Left hindlimb (tissue), 1 donor: Measurements from ENCODE around the gene SAP130.

ENCODE experiments used
- DNase-seq: peaks from one replicate; pipeline ENCODE4 v3.0.0-alpha.2; 2018

SAP130 gene

GRCh38 chr2:128024816-128025215 is 3.0 kb downstream of the SAP130 start:
- no peak for DNase-seq

- no peak for DNase-seq
Measured at GRCh38 chr2:128017561-128017960, 10.3 kb downstream of the SAP130 start.

GRCh38 chr2:128016620-128017019 is 11.2 kb downstream of the SAP130 start:
- DNase-seq, result no peak

GRCh38 chr2:128012698-128013097 is 15.2 kb downstream of the SAP130 start:
- DNase-seq, result no peak

- DNase-seq, result no peak
Measured at GRCh38 chr2:128008074-128008672, 19.7 kb downstream of the SAP130 start.

GRCh38 chr2:128004509-128004908 is 23.4 kb downstream of the SAP130 start:
- DNase-seq, result no peak

- DNase-seq, result no peak
Measured at GRCh38 chr2:128003463-128003862, 24.4 kb downstream of the SAP130 start.

- DNase-seq, result no peak
Measured at GRCh38 chr2:127996160-127996559, 31.7 kb downstream of the SAP130 start.

- DNase-seq, result no peak
Measured at GRCh38 chr2:127995725-127996124, 32.1 kb downstream of the SAP130 start.

- no peak for DNase-seq
Measured at GRCh38 chr2:127993659-127994058, 34.2 kb downstream of the SAP130 start.

GRCh38 chr2:127991742-127992141 is 36.1 kb downstream of the SAP130 start:
- no peak for DNase-seq

- DNase-seq, result no peak
Measured at GRCh38 chr2:127986548-127987079, 41.2 kb downstream of the SAP130 start.

- no peak for DNase-seq
Measured at GRCh38 chr2:127985735-127986134, 42.1 kb downstream of the SAP130 start.

- no peak for DNase-seq
Measured at GRCh38 chr2:127985026-127985734, 42.7 kb downstream of the SAP130 start.

- DNase-seq, result no peak
Measured at GRCh38 chr2:127984551-127984950, 43.3 kb downstream of the SAP130 start.

GRCh38 chr2:127969446-127969845 is 58.4 kb downstream of the SAP130 start:
- DNase-seq, result no peak

GRCh38 chr2:127968610-127969339 is 59.1 kb downstream of the SAP130 start:
- no peak for DNase-seq

- no peak for DNase-seq
Measured at GRCh38 chr2:127961729-127962128, 66.1 kb downstream of the SAP130 start.

GRCh38 chr2:127957240-127957639 is 70.6 kb downstream of the SAP130 start:
- no peak for DNase-seq

GRCh38 chr2:127954857-127955256 is 73.0 kb downstream of the SAP130 start:
- DNase-seq, result no peak

GRCh38 chr2:127953849-127954248 is 74.0 kb downstream of the SAP130 start:
- no peak for DNase-seq

GRCh38 chr2:127953128-127953718 is 74.6 kb downstream of the SAP130 start:
- no peak for DNase-seq

- DNase-seq, result no peak
Measured at GRCh38 chr2:127951026-127951425, 76.8 kb downstream of the SAP130 start.
